ENCODE data around the gene RAB3A.

Gene RAB3A

DNA sequence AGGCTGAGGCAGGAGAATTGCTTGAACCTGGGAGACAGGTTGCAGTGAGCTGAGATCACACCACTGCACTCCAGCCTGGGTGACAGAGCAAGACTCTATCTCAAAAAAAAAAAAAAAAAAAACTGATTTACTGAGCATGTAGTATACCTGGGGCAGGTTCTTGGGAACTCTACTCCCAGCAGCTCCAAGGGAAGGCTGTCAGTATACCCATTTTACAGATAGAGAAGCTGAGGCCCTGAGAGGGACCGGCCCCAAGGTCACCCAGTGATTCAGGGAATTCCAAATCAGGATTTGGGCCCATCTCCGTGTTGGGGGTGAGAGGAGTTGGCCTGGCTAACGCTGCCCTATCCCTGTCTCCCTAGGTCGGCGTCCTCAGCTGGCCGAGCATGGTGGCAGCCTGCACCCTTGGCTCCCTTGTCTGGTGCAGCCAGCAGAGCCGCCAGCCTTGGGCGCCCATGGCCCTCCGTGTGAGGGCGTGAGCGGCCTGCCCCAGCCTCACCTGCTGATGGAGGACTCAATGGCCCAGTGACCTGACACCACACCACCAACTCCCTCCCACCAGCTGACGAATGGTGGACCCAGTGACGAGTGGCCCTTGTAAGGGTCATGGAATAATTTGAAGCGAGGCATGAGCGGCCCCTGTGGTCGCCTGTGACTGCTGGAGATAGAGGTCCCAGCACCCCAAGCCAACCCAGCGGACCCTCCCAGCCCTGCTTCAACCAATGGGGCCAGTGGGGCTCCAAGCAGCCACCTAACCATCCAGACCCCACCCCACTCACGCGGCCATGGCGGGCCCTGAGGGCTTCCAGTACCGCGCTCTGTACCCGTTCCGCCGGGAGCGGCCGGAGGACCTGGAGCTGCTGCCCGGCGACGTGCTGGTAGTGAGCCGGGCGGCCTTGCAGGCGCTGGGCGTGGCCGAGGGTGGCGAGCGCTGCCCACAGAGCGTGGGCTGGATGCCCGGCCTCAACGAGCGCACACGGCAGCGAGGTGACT lies 48.5 kb downstream of the RAB3A start:
- Histone ChIP-seq H3K27ac (ENCODE audit: extremely low read depth, low read depth, low read length) (no peak overlapping the region), H3K4me1 (ENCODE audit: control insufficient read depth, insufficient read depth, low read length) (peaks cover 12% of the 10 kb centered on the region), H3K36me3 (ENCODE audit: control insufficient read depth in 2 of 2, insufficient read depth in 1 of 2, low read length in 2 of 2) (peaks cover 0 to 22% of the 10 kb centered on the region in 2 experiments; a peak in 2 of 3 replicates), H3K4me3 (ENCODE audit: low read depth, low read length) (no peak overlapping the region), H3K9me3 (ENCODE audit: control insufficient read depth, insufficient read depth, low read depth, low read length) (no peaks in the 10 kb centered on the region)
- CTCF ChIA-PET, result interaction anchor here (0.6 to 2.5 kb wide), 4 partner anchors 13 to 96 kb away, joined by 3 to 8 read pairs (median 4); no protein-coding TSS in a partner anchor
- TF ChIP-seq ZFP69B (tag by site-specific recombination; IDR thresholded peaks at IDR 0.05), result no peak
- peak; percentile 33; the same call in 1 of the 2 replicates for TF ChIP-seq BCL11B (tag by site-specific recombination; IDR thresholded peaks at IDR 0.05; ENCODE audit: low read depth)
- 0 out of 2 replicates have a peak, but pooled peaks have one; percentile 16 for TF ChIP-seq BCL11A (tag by site-specific recombination; IDR thresholded peaks at IDR 0.05; ENCODE audit: low read depth)
- TF ChIP-seq ZXDB (tag by site-specific recombination; IDR thresholded peaks at IDR 0.05), result 0 out of 2 replicates have a peak, but pooled peaks have one; percentile 16
- peak; percentile 27; the same call in 1 of the 2 replicates for TF ChIP-seq IKZF3 (tag by site-specific recombination; IDR thresholded peaks at IDR 0.05)
- TF ChIP-seq ZNF664 (tag by site-specific recombination; IDR thresholded peaks at IDR 0.05), result peak; percentile 96
- TF ChIP-seq TRIM28 (IDR thresholded peaks at IDR 0.05; ENCODE audit: borderline replicate concordance, low read length), result no peak
- peak; percentile 75; the same call in 1 of the 2 replicates for TF ChIP-seq KLF8 (tag by site-specific recombination; IDR thresholded peaks at IDR 0.05)
- 0 out of 2 replicates have a peak, but pooled peaks have one; percentile 14 for TF ChIP-seq HIC1 (tag by site-specific recombination; IDR thresholded peaks at IDR 0.05)
- 0 out of 2 replicates have a peak, but pooled peaks have one; percentile 14 for TF ChIP-seq ZNF629 (tag by site-specific recombination; IDR thresholded peaks at IDR 0.05)
- TF ChIP-seq ZNF785 (tag by site-specific recombination; IDR thresholded peaks at IDR 0.05), result no peak
- no peak for TF ChIP-seq ZNF266 (tag by site-specific recombination; IDR thresholded peaks at IDR 0.05; ENCODE audit: low read depth)
- no peak for TF ChIP-seq ATF2 (tag by site-specific recombination; IDR thresholded peaks at IDR 0.05; ENCODE audit: low read depth)
- POLR2A ChIA-PET, result interaction anchor here (0.6 kb wide), 1 partner anchor 97 kb away, joined by 3 read pairs; no protein-coding TSS in a partner anchor

DNA sequence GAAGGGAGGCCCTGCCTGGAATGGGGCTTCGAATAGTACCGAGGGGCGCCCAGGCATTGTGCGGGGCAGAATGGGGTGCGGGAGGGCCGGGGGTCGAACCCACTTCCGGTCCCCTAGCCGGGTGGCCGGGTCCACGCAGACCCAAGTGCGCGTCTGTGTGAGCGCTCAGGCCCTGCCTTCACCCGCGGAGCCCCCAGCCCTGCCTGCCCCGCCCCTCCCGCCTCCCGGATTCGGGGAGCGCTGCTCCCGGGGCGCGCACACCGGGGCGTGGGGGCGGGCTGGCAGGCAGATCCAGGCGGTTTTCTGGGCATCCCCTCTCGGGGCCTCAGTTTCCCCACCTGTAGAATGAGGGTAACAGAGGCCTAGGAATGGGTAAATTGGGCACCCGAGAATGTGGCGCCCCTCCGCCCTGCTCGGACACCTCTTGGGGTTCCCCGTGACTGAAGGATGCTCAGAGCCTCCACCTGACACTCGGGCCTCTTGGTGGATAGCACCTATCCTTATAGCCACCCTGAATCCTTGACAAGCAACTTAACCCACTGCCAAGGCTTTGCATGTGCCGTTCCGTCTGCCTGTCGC lies 50.2 kb downstream of the RAB3A start:
- Histone ChIP-seq H3K4me3 (ENCODE audit: low read depth, low read length) (peak overlapping the region; percentile 86), H3K27ac (ENCODE audit: extremely low read depth, low read depth, low read length) (peak overlapping the region; percentile 74; the same call in 1 of the 2 replicates), H3K4me1 (ENCODE audit: control insufficient read depth, insufficient read depth, low read length) (peaks cover 12% of the 10 kb centered on the region), H3K9me3 (ENCODE audit: control insufficient read depth, insufficient read depth, low read depth, low read length) (no peaks in the 10 kb centered on the region), H3K36me3 (ENCODE audit: control insufficient read depth in 2 of 2, insufficient read depth in 1 of 2, low read length in 2 of 2) (peaks cover 0 to 21% of the 10 kb centered on the region in 2 experiments; a peak in 2 of 3 replicates)
- ChIA-PET POLR2A (interaction anchor here (0.6 kb wide), 1 partner anchor 260 kb away, joined by 3 read pairs; no protein-coding TSS in a partner anchor), CTCF (interaction anchor here (1.1 kb wide), 1 partner anchor 216 kb away, joined by 3 read pairs; no protein-coding TSS in a partner anchor)
- TF ChIP-seq, protein P1, sequence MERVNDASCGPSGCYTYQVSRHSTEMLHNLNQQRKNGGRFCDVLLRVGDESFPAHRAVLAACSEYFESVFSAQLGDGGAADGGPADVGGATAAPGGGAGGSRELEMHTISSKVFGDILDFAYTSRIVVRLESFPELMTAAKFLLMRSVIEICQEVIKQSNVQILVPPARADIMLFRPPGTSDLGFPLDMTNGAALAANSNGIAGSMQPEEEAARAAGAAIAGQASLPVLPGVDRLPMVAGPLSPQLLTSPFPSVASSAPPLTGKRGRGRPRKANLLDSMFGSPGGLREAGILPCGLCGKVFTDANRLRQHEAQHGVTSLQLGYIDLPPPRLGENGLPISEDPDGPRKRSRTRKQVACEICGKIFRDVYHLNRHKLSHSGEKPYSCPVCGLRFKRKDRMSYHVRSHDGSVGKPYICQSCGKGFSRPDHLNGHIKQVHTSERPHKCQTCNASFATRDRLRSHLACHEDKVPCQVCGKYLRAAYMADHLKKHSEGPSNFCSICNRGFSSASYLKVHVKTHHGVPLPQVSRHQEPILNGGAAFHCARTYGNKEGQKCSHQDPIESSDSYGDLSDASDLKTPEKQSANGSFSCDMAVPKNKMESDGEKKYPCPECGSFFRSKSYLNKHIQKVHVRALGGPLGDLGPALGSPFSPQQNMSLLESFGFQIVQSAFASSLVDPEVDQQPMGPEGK (tag by site-specific recombination; IDR thresholded peaks at IDR 0.05), result peak; percentile 69
- no peak for TF ChIP-seq ZNF362 (tag by site-specific recombination; IDR thresholded peaks at IDR 0.05)
- no peak for TF ChIP-seq ZSCAN16 (tag by site-specific recombination; IDR thresholded peaks at IDR 0.05)
- no peak for TF ChIP-seq ZNF112 (tag by site-specific recombination; IDR thresholded peaks at IDR 0.05)
- no peak for TF ChIP-seq ZNF549 (tag by site-specific recombination; IDR thresholded peaks at IDR 0.05)
- TF ChIP-seq BCL11B (tag by site-specific recombination; IDR thresholded peaks at IDR 0.05; ENCODE audit: low read depth), result no peak
- TF ChIP-seq TCF7L2 (IDR thresholded peaks at IDR 0.05; ENCODE audit: borderline replicate concordance, low read depth, low read length), result no peak
- TF ChIP-seq ZNF704 (tag by site-specific recombination; IDR thresholded peaks at IDR 0.05), result no peak
- no peak for TF ChIP-seq ZNF239 (tag by site-specific recombination; IDR thresholded peaks at IDR 0.05)
- no peak for TF ChIP-seq ZSCAN23 (tag by site-specific recombination; IDR thresholded peaks at IDR 0.05)
- no peak for TF ChIP-seq ZNF785 (tag by site-specific recombination; IDR thresholded peaks at IDR 0.05)

Data from HEK293 (cell line).